NOMO-1 treated with DMSO at 0.1 percent for 48 hours (cell line): ENCODE results near the gene ZNF107.
"Not testable (repeated sequence)": the region's sequence is repeated elsewhere in the genome, so short reads cannot be mapped to it uniquely, and the experiment has no call there.

Experiments
- DNase-seq: peaks from one replicate; lab custom pipeline; 2025; ENCODE audit not compliant: unreplicated experiment; lab: John Stamatoyannopoulos, UW

Gene ZNF107

DNA sequence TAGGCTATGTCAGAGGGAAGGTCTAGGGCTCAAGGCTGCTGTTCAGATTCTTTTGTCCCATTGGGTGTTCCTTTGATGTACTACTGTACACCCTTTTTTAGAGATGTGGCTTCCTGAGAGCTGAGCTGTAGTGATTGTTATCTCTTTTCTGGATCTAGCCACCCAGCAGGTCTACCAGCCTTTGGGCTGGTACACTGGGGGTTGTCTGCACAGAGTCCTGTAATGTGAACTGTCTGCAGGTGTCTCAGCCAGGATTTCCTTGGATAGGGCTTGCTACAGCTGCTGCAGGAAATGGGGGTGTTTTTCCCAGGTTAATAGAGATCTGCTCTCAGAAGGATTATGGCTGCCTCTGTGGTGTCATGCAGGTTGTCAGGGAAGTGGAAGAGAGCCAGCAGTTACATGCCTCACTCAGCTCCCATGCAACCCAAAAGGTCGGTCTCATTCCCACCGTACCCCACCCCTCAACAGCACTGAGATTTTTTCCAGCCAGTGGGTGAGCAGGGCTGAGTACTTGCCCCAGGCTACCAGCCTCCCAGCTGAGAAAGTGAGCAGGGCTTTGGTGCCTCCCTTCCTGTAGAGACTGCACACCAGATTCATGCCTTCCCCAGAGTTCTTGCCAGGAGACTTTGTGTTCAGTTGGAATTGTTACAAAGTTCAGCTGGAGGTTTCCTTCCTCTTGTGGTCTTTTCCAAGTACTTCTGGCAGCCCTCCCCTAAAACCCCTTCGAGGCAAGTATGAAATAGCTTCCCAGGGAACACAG, 63.3 kb downstream of the ZNF107 start:
- no peak for DNase-seq

DNA sequence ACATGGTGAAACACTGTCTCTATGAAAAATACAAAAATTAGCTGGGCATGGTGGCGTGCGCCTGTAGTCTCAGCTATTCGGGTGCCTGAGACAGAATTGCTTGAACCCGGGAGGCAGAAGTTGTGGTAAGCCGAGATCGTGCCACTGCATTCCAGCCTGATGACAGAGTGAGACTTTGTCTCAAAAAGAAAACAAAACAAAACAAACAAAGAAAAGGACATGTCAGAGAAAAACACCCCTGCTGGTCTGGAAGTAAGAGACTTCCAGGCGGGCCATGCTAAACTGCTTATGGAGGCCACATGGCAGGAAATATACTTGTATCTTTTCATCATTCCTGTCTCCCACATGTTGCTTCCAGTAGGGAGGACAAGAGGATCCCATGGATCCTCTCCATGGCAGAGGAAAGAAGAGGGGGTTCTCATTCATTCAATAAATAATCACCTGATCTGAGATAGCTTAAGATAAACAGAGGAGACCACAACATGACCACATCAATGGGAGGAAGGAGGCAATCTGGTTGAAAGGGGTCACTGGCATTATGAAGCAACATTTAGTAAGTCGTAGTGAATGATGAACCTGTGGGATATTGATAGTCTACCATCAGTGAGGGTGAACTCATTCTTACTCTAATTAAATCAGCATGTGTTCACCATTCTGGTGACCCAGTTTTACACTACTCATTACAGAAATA, 67.8 kb downstream of the ZNF107 start:
- DNase-seq, result no peak

DNA sequence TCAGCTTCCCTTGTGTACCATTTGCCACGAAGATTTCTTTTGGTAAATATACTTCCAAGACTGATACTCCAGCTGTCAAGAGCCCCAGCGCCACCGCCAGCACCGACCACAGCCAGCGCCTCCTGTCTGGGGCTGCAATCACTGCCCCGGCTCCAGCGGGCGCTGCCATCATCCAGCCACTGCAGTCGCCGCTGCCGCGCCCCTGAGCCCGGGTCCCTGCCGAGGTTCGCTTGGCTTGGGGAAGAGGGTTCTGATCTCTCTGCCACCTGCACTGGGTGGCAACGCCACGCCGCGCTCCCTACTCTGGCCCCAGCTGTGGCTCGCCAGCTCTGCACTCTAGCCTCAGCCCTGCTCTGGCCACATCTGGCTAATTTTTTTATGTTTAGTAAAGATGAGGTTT, 70.6 kb downstream of the ZNF107 start:
- no peak for DNase-seq

DNA sequence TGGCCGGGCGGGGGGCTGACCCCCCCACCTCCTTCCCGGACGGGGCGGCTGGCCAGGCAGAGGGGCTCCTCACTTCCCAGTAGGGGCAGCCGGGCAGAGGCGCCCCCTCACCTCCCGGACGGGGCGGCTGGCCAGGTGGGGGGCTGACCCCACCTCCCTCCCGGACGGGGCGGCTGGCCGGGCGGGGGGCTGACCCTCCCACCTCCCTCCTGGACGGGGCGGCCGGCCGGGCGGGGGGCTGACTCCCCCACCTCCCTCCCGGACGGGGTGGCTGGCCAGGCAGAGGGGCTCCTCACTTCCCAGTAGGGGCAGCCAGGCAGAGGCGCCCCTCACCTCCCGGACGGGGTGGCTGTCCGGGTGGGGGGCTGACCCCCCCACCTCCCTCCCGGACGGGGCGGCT, 72.5 kb downstream of the ZNF107 start:
- not testable (repeated sequence) for DNase-seq

DNA sequence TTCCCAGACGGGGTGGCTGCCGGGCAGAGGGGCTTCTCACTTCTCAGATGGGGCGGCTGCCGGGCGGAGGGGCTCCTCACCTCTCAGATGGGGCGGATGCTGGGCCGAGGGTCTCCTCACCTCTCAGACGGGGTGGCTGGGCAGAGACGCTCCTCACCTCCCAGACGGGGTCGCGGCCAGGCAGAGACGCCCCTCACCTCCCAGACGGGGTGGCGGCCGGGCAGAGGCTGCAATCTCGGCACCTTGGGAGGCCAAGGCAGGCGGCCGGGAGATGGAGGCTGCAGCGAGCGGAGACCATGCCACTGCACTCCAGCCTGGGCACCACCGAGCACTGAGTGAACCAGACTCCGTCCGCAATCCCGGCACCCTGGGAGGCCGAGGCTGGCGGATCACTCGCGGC, 73.0 kb downstream of the ZNF107 start:
- not testable (repeated sequence) for DNase-seq

DNA sequence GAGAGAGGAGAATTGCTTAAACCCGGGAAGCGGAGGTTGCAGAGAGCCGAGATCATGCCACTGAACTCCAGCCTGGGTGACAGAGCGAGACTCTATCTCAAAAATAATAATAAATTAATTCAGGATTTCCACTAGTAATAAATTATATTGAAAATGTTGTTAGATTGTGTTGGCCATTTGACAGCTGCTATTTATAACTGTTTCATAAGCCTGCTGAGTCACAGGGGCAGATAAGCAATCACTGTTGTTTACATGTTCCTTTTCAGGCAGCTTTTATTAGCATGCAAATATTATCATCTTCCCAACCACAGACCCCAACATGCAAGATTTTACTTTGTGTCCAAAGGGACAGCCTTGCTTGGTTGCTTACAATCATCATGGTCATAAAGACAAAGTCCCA, 78.7 kb downstream of the ZNF107 start:
- DNase-seq, result no peak

DNA sequence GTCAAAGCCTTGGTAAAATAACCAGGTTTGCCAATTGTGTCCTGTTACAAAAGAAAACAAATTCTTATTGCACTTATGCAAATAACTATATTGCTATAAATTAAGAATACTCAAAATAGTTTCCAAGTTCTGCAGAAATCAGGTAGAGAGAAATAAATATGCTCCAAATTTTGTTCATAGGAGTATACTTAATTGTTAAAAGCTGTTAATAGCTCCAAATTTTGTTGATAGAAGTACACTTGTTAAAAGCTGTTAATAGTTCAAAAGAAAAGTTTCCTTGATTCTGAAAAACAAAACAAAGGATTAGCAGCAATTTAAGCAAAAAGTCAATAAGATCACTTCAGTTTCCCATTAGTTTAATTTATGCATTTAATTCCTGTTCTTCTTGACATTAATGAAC, 81.9 kb downstream of the ZNF107 start:
- no peak for DNase-seq

DNA sequence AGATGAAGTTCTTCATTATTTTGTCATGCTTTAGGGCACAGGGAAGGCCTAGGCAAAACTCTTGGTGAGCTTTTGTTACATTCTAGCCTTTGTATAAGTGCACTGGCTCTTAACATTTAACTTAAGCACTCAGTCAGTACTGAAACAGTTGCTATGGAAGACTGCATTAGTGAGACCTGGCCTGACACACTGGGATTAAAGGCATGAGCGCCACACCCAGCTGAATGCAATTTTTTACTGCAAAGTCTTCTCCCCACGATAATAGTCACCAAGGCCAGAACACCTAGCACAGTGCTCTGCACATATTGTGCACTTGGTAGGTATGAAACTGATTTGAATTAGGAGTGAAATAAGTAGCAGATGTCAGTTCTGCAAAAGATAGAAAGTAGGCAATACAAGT, 87.1 kb downstream of the ZNF107 start:
- no peak for DNase-seq

DNA sequence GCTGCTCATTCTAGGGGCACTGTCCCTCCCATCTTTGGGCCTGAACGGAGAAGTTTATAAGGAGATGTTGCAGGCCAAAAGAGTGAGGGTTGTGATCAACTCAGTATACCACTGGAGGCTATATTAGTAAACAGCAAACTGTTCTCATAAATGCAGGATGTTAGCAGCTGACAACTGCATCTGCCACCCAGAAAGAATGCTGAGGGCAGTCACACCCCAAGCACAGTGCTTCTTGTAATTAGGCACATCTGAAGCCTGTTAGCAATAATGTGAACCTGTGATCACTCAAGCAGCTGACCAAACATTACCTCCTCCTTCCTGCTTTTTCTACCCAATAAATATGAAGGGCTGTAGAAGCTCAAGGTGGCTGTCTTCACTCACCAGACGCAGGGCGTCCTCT, 89.9 kb downstream of the ZNF107 start:
- no peak for DNase-seq

DNA sequence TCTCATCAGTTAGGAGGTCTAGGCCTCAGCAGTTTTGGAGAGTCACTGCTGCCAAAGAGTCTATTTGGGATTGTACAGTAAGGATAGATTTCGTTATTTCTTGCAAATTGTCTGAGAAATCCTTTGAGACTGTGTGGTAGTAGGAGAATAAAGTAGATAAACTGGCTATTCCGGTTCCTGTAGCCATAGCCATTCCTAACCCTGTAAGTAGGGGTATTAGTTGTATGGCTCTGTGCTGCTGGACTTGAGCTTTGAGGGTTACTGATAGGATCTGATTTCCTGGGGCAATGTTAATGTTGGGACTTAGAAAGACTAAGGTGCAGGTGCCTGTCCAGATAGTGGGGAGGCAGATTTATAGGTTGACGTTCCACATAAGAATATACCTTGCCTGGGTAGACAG, 92.2 kb downstream of the ZNF107 start:
- DNase-seq, result no peak
